Caco-2 (cell line): ENCODE results near the gene ACP7. TPM values are rescaled to one million over a fixed set of nuclear protein-coding genes. Genes with fewer than 3 reads are reported as not detected.

ENCODE experiments used
- BruUV-seq: library from RNA; stranded (reverse); fragments of 400-500 nt; replicated peaks from 2 replicates; lab custom pipeline; 2021; lab: Mats Ljungman, UMichigan
- CTCF ChIA-PET: fragments of 300-600 bp; sonication (Branson Sonifier 250); formaldehyde crosslinking; loops from one replicate; lab custom pipeline; 2022; ENCODE audit warnings: antibody characterized with exemption; lab: Charles Lee
- POLR2A ChIA-PET: fragments of 300-600 bp; sonication (Branson Sonifier 250); formaldehyde crosslinking; loops from one replicate; lab custom pipeline; 2022; ENCODE audit warnings: antibody characterized with exemption; lab: Charles Lee
- DNase-seq, 2 experiments: peaks; one replicate each; pipeline versions ENCODE4 v3.0.0 to v3.0.0-alpha.2; 2020 to 2022
- H3K27me3 ChIP-seq: replicated peaks from 2 replicates; pipeline ENCODE4 v1.6.0; 2011; ENCODE audit warnings: low read length; ENCODE audit not compliant: control insufficient read depth, insufficient read depth
- H3K36me3 ChIP-seq: 2 replicates; pipeline ENCODE4 v1.5.1; 2011; ENCODE audit warnings: low read length; ENCODE audit not compliant: control insufficient read depth, insufficient read depth
- H3K4me1 ChIP-seq: fragments of 250-450 bp; sonication (Bioruptor Pico); 2 replicates; pipeline ENCODE4 v1.5.1; 2020; ENCODE audit warnings: mild to moderate bottlenecking
- H3K4me3 ChIP-seq: 2 replicates; pipeline ENCODE4 v1.5.1; 2011; ENCODE audit warnings: low read depth, mild to moderate bottlenecking, control low read depth, low read length
- H3K9me3 ChIP-seq: fragments of 250-450 bp; sonication (Bioruptor Pico); 2 replicates; pipeline ENCODE4 v1.5.1; 2020; ENCODE audit warnings: mild to moderate bottlenecking, moderate library complexity
- H3K27ac Mint-ChIP-seq: one replicate; pipeline ENCODE4 v1.8.0; 2022; ENCODE audit warnings: mixed read lengths; ENCODE audit not compliant: unreplicated experiment
- H3K27me3 Mint-ChIP-seq: one replicate; pipeline ENCODE4 v1.8.0; 2022; ENCODE audit warnings: mixed read lengths; ENCODE audit not compliant: insufficient read depth, unreplicated experiment
- H3K36me3 Mint-ChIP-seq: one replicate; pipeline ENCODE4 v1.8.0; 2022; ENCODE audit warnings: mild to moderate bottlenecking, mixed read lengths; ENCODE audit not compliant: insufficient read depth, unreplicated experiment
- H3K4me1 Mint-ChIP-seq: one replicate; pipeline ENCODE4 v1.8.0; 2022; ENCODE audit warnings: low read depth, mixed read lengths; ENCODE audit not compliant: unreplicated experiment
- H3K4me3 Mint-ChIP-seq: one replicate; pipeline ENCODE4 v1.8.0; 2022; ENCODE audit warnings: mild to moderate bottlenecking, moderate library complexity, mixed read lengths; ENCODE audit not compliant: unreplicated experiment
- H3K9me3 Mint-ChIP-seq: one replicate; pipeline ENCODE4 v1.8.0; 2022; ENCODE audit warnings: mixed read lengths; ENCODE audit not compliant: unreplicated experiment
- CTCF ChIP-seq, 2 experiments: fragments of 200-600 bp in 1 of 2; IDR thresholded peaks; 1 replicate in 1 of 2; 2 replicates in 1 of 2; pipeline versions ENCODE4 v1.5.1 to v1.8.0; 2011 to 2022; ENCODE audit warnings: antibody characterized with exemption in 1 of 2, control low read depth in 1 of 2, inconsistent platforms in 1 of 2, low read depth in 1 of 2, low read length in 1 of 2, mild to moderate bottlenecking in 1 of 2, moderate library complexity in 1 of 2; ENCODE audit not compliant: insufficient read depth in 1 of 2, severe bottlenecking in 1 of 2, unreplicated experiment in 1 of 2
- intact Hi-C: fragments of 100-400 bp; cut with micrococcal nuclease; formaldehyde crosslinking; loops from one replicate; pipeline ENCODE4 v1.10.0; 2022; ENCODE audit not compliant: unreplicated experiment
- total RNA-seq: library from RNA; stranded (reverse); gene quantifications from 2 replicates; pipeline ENCODE4 v1.2.3, GENCODE V29; 2022

Gene ACP7
- total RNA-seq, 1 experiment from 2014 or later: 0.45 TPM

- no peak for TF ChIP-seq CTCF (IDR thresholded peaks at IDR 0.05; ENCODE audit: insufficient read depth in 1 of 2, low read depth in 1 of 2, low read length in 1 of 2, severe bottlenecking in 1 of 2, unreplicated experiment in 1 of 2)
- Histone ChIP-seq H3K36me3 (peaks cover 2% of the 10 kb centered on the region; the same call in 1 of the 2 replicates), H3K27me3 (no peaks in the 10 kb centered on the region), H3K4me1 (peaks cover 18% of the 10 kb centered on the region), H3K4me3 (no peak overlapping the region), H3K9me3 (peaks cover 9% of the 10 kb centered on the region; the same call in 1 of the 2 replicates)
- Mint-ChIP-seq H3K36me3 (no peaks in the 10 kb centered on the region), H3K27ac (no peak overlapping the region), H3K4me1 (peaks cover 21% of the 10 kb centered on the region), H3K4me3 (no peak overlapping the region), H3K27me3 (no peaks in the 10 kb centered on the region), H3K9me3 (peaks cover 9% of the 10 kb centered on the region)
- CTCF ChIA-PET: no interaction called here
- intact Hi-C loops: no loop called here
- no peak for DNase-seq
- BruUV-seq: no TSS peak
- POLR2A ChIA-PET: no interaction called here
Observed at GRCh38 chr19:39057615-39058014, 26.6 kb upstream of the ACP7 start.

- H3K27ac Mint-ChIP-seq: no peak overlapping the region
- DNase-seq: no peak
- POLR2A ChIA-PET: no interaction called here
- H3K27me3 ChIP-seq: no peaks in the 10 kb centered on the region
- intact Hi-C loops: no loop called here
- CTCF ChIA-PET: no interaction called here
- no peaks in the 10 kb centered on the region for H3K36me3 Mint-ChIP-seq
- H3K9me3 ChIP-seq: peaks cover 9% of the 10 kb centered on the region; the same call in 1 of the 2 replicates
- no peaks in the 10 kb centered on the region for H3K27me3 Mint-ChIP-seq
- peaks cover 11% of the 10 kb centered on the region for H3K4me1 Mint-ChIP-seq
- no peak for TF ChIP-seq CTCF (IDR thresholded peaks at IDR 0.05; ENCODE audit: insufficient read depth in 1 of 2, low read depth in 1 of 2, low read length in 1 of 2, severe bottlenecking in 1 of 2, unreplicated experiment in 1 of 2)
- H3K9me3 Mint-ChIP-seq: peaks cover 6% of the 10 kb centered on the region
- no TSS peak for BruUV-seq
- peaks cover 2% of the 10 kb centered on the region; the same call in 1 of the 2 replicates for H3K36me3 ChIP-seq
- no peak overlapping the region for H3K4me3 ChIP-seq
- H3K4me1 ChIP-seq: peaks cover 7% of the 10 kb centered on the region; the same call in 1 of the 2 replicates
- H3K4me3 Mint-ChIP-seq: no peak overlapping the region
Observed at GRCh38 chr19:39059302-39059701, 24.9 kb upstream of the ACP7 start.

GRCh38 chr19:39060171-39060570, 24.0 kb upstream of the ACP7 start:
- TF ChIP-seq CTCF (IDR thresholded peaks at IDR 0.05; ENCODE audit: insufficient read depth in 1 of 2, low read depth in 1 of 2, low read length in 1 of 2, severe bottlenecking in 1 of 2, unreplicated experiment in 1 of 2): no peak
- Histone ChIP-seq H3K27me3 (no peaks in the 10 kb centered on the region), H3K9me3 (peaks cover 4% of the 10 kb centered on the region; the same call in 1 of the 2 replicates), H3K4me1 (peaks cover 7% of the 10 kb centered on the region; the same call in 1 of the 2 replicates), H3K4me3 (no peak overlapping the region), H3K36me3 (no peaks in the 10 kb centered on the region)
- no peak overlapping the region for H3K27ac Mint-ChIP-seq
- no TSS peak for BruUV-seq
- intact Hi-C loops: no loop called here
- ChIA-PET POLR2A (interaction anchor here (0.5 kb wide), 1 partner anchor 43 kb away, joined by 3 read pairs; no protein-coding TSS in a partner anchor), CTCF (no interaction called here)
- no peaks in the 10 kb centered on the region for H3K9me3 Mint-ChIP-seq
- peaks cover 7% of the 10 kb centered on the region for H3K4me1 Mint-ChIP-seq
- no peaks in the 10 kb centered on the region for H3K27me3 Mint-ChIP-seq
- H3K36me3 Mint-ChIP-seq: no peaks in the 10 kb centered on the region
- no peak for DNase-seq
- no peak overlapping the region for H3K4me3 Mint-ChIP-seq
